HG02852 (cell line): ENCODE results near the gene CDK14.

Source experiments
- ATAC-seq: cut with Tn5 transposase; IDR thresholded peaks from one replicate; pipeline ENCODE4 v1.9.1; 2021; ENCODE audit warnings: mild to moderate bottlenecking, moderate library complexity; ENCODE audit not compliant: unreplicated experiment

Gene CDK14

DNA sequence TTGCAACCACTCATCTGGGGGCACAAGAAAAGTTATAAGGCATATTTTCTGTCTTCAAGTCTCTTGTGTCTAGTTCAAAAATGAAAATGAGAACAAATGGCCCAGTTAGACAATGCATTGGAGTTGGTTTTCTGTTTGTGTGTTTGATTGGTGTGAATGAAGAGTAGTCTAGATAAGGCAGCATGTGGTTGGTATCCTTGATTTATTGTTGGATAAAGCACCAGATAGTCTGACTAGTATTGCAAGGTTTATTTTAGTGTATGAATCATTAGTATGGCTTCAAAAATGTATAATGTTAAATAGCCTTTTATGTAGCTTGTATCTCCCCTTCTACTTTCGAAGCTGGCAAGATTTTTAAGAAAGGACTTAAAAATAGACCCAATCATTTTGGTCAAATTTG is 237.3 kb downstream of the CDK14 start:
- no peak for ATAC-seq

DNA sequence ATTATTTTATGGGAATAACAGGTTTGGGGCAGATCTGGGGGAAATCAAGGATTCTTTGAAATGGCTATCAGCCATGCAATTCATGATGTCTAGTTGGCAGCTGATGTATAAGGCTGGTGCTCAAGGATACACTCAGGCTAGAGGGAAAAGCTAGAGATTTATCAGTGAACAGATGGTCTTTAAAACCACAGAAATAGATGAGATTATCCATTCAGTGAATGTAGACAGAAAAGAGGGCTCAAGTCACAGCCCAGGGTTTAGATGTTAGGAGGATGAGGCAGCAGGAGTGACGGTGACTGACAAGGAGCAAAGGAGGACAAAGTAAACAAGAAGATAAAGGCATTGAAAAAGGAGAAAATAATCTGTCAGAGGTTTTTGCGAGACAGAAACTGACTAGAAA is 238.7 kb downstream of the CDK14 start:
- ATAC-seq = no peak

DNA sequence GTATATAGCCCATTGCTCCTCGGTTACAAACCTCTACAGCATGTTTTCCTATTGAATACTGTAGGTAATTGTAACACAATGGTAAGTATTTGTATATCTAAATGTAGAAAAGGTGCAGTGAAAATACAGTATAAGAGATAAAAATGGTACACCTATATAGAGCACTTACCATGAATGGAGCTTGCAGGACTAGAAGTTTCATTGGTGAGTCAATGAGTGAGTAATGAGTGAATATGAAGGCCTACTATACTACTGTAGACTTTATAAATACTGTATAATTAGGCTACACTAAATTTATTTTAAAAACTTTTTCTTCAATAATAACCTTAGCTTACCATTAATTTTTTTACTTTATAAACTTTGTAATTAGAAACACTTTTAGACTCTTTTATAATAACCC is 239.7 kb downstream of the CDK14 start:
- ATAC-seq = no peak

DNA sequence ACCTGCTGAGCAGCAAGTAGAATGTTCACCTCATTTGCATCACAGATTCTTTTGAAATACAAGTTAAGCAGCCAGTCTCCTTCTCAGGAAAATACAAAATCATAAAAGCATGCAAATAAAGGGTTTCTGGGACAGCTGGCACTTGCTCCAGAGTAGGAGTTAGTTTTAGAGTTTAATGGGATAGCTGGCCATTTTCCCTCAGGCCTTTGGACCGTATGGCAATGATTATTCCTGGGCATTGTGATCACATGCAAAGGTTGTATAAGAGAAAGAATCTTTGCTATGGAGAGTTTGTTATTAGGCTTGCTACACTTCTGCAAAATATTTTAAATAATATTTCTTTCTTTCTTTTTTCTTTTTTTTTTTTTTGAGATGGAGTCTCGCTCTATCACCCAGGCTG is 240.8 kb downstream of the CDK14 start:
- no peak for ATAC-seq

DNA sequence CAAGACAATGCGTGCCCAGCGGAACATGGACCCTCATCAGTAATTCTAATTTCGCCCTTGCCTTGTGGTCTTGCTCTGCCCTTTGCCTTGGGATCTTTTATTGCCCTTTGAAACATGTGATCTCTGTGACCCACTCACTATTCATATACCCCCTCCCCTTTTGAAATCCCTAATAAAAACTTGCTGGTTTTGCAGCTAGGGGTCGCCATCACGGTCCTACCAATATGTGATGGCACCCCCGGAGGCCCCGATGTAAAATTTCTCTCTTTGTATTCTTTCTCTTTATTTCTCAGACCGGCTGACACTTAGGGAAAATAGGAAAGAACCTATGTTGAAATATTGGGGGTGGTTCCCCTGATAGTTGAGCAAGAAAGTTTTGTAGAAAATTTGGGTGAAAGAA is 242.7 kb downstream of the CDK14 start:
- ATAC-seq = no peak

DNA sequence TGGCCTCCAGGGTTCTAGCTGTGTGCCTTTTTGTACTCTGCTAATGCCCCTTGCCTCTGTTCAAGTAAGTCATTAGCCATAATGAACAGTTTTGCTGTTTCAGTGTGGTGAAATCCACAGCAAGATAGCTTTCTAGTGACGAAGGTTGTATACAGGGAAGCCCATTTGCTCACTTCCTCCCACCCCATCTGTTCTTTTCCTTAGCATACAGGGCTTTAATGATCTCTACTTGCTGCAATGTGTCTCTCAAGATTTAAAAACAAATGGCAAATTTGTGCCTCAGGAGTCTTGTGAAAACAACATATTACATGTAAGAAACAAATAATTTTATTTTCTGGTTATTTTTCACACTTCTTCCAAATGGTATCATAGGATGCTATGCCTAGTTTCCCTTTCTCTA is 243.2 kb downstream of the CDK14 start:
- no peak for ATAC-seq

DNA sequence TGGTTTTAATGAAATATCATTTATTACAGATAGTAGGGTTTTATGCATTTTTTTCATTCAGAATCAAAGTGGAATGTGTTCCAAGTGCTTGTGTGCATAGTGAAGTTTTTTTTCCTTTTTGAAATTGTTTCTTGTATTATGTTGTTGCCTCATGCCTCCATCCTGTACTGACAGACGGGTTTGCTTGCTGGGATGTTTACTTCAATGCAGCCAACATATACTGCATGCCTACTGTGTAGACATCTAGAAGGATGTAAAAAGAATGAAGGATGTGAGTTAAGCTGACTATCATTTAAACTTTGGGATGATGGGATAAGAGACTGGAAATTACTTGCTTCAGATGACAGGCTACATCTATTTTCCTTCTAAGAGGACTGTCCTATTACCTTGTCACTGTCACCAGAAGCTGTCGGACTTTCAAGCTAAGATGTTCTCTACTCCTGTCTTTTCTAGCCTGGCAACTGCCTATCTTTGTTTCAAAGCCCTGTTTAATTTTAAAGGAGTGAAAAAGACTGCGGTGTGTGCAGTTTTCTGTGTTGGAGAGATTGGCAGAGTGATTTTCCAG is 243.7 kb downstream of the CDK14 start:
- ATAC-seq = no peak

DNA sequence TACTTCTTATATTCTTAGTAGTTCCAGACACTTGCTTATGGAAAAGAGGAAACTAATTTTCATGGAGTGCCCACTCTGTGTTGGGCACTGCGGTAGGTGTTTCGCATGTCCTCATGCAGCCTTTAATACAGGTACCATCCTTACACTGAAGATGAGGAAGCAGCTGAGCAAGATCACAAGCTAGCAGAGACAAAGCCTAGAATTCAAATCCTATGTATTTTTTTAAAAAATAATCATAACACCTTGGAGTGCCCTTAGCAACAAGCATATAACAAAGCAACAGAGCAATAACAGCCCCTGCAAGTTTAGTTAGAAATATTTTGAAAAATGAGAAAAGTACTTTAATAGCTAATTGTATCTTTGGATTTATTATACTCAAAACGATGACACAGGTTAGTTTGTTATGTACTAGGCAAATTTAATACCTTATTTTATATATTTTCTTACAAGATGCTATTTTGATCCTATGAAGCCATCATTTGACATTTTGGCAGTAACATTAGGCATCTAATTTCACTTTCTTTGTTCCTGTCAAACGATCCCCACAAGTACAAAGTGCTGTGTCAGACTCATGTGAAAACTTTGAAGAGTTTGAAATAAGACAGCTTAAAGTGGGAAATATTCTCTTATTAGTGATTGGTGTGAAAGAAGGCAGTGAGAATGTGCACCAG is 245.8 kb downstream of the CDK14 start:
- no peak for ATAC-seq

DNA sequence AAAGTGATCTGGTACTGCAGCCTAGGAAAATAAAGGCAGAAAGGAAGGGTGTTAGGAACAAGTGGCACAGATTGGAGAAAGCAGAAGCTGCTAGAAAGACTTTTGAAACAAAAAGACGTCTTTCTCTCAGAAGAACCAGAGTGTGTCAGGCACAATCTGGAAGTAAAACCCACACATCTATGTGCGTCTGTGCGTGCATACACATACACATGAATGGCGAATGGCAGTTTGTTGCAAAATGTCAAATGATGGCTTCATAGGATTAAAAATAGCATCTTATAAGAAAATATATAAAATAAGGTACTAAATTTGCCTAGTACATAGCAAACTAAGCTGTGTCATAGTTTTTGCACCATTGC is 246.3 kb downstream of the CDK14 start:
- no peak for ATAC-seq

DNA sequence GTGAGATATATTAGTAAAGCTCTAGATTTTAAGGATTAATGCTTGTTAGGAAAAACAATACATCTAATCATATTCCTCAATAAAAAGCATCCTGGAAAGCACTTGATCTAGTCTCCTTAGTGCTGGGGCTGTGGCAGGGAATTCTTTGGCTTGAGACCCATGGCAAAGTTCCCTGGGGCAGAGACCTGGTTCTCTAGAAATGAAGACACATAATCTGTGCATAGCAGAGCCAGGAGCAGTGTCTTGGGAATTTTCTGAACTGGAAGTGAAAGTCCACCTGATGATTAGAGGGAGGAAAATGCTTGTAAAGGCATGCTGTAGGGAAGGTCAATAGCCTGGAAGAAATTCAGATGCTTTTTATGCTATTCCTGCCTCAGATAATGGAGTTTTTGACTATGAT is 247.4 kb downstream of the CDK14 start:
- ATAC-seq = no peak

DNA sequence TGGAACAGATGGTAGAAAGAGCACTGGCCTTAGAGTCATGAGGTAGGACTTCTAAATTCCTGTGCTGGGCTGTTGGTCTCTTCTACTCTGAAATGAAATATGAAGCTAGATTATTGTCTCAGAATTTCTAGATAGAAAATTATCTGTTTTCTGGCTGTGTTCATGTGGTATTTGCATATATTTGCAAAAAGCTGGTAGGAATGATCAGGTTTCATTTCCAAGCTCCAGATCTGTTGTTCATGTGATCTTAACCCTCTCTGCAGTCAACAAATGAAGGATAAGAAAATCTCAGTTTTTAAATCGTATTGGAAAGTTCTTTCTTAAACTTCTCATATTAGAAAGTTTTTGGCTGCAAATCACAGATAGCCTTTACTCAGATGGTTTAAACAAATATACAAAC is 248.3 kb downstream of the CDK14 start:
- ATAC-seq = no peak

DNA sequence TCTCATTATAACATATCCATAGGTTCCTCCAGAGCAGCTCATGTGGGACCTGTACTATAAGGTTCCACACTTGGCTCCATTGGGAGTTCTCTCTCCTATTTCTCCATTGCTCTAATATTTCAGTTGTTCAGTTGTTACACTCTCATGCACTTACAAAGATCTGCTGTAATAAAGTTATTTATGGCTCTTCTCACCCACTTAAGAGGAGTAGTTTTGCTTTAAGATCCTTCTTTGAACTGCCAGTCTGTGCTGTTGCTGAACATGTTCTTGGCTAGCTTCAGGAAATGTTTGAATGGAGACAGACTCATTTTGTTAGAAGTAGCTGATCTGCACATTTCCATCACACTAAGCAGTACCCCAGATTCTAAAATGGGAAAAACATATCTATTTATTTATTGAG is 250.1 kb downstream of the CDK14 start:
- ATAC-seq = no peak

DNA sequence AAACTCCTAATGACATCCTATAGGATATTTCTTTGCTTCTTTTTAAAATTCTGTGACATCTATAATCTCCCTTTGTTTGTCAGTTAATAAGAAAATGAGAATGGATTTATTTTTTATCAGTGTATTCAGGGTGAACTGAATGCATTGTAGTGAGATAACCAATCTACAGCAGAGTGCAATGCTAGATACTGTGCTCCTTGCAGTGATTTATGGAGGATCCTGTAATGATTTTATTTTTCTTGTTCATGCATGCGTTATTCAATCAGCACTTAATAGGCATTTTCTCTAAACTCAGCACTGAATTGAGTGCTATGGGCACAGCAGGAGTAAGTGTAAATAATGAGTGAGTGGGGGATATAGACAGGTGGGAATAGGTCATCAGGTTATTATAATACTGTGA is 253.9 kb downstream of the CDK14 start:
- ATAC-seq = no peak

DNA sequence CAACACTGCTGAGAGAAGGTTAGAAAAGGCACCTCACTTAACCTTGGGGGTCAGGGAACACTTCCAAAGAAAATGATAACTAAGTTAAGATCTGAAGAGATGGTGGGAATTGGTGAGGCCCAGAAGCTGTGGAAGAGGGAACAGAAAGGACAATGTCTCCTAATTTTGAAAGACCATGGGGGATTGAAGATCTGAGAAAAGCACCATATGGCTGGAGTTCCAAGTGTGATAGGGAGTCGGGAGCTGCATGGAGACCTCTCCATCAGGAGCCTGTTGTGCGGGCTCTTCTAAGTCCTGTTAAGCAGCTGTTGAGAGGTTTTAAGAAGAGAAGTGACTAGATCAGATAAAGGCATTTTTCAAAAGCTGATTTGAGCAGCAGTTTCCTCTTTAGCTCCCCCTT is 254.3 kb downstream of the CDK14 start:
- no peak for ATAC-seq

DNA sequence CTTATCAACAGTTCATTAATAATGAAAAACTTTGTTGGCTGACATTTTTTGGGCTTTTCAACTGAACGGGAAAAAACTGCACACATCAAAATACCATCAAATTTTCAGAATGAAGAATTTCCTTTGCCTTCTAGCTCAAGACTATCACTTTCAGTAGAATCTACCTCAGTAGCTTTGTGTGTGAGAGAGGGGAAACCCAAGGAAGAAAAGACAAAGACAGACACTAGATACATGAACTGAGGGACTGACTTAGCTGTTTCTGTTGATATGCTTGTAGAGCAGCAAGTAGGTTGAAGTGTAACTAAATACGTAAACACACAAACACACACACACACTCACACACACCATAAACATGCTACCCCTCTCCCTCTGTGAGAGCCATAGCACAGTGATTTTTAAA is 257.1 kb downstream of the CDK14 start:
- ATAC-seq = peak; percentile 57

DNA sequence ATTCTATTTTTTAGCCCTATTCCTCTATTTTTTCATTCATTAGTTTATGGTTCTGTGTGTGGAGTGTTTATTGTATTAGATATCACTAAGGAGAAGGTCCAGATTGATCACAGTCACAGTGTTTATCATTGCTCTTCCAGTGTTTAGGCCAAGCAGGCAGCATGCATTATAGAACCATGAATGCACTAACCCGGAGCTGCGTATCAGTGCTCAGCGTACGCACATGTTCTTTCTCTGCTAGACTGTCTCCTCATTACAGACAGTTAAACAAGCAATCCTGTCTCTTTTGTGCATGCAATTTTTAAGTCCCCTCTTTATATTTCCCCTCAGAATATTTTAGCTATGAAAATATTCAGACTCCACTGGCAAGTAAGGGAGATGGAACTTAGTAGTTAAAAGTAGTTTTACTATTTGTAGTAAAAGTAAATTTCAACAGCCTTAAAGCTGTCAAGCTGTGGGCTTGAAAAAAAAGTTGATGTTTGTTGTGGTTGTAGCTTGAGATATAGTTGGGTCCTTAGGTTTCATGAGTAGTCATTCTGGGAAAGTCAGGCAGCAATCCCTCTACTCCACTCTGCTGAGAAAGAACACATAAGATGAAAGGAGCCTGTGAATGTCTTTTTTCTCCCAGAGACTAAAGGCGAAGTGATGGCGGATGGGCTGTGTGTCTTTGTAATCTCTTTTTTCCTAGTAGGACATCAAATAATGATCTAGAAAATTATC is 260.4 kb downstream of the CDK14 start:
- ATAC-seq = peak; percentile 58

DNA sequence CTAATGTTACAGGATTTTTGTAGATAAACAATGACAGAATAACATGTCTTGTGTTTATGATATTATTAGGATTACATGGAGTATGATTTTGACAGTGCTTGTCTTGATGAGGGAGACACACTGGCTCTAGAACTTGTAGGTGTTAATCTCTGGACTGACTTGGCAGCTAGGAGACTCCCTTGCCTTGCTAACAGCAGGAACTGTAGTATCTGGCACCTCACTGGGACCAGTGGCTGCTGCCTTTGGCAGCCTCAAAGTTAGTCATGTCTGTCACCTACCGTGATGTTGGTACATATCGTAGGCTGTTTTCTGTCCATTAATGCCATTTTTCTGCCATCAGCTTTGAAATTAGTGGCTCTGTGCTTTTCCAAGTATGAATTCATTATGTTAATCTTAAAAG is 261.5 kb downstream of the CDK14 start:
- no peak for ATAC-seq

DNA sequence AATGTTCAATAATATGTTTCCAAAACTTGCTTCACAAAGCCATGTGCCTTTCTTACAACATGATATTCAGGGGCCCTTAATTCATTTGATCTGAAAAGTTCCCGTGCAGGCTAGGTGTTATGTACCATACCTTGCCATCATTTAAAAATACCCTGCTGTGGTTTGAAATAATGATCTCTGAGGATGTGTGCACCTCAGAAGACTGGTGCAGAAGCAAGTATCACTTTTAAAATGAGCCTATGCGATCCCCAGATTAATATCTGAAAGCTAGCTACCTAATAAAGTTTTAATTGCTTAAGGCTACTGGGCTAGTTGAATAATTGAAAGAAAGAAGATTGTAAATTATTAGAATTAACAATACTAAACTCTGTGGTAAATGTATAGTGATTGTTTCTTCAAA is 262.4 kb downstream of the CDK14 start:
- peak; percentile 59 for ATAC-seq

DNA sequence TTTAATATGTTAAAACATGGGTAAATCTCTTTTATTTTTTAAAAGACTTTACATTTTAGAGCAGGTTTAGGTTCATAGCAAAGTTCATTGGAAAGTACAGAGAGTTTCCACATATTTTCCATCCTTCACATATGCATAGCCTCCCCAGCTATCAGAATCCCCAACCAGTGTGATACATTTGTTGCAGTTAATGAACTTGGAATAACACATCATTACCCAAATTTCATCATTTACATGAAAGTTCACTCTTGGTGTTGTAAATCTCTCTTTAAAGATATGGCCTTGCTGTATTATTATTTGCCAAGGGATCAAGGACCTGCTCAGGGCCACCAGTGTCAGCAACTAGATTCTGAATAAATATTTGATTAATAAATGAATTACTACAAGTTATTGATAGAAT is 263.4 kb downstream of the CDK14 start:
- no peak for ATAC-seq

DNA sequence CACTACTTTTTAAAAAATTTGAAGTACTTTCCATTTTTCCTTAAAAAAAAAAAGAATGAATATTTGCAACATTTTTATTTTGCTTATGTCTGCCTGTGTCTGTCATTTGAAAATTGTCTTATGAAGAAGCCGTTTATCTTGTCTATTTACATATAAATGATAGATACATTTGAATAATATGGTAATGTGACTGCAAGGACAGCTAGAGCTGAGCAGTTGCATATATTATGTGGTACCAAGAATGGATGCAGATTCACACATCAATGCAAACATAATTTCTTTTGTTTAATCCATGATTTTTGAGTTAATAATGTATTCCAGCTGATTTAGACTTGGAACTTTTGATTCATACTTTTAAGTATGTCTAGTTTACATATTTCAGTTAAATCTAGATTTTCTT is 268.0 kb downstream of the CDK14 start:
- ATAC-seq = no peak

DNA sequence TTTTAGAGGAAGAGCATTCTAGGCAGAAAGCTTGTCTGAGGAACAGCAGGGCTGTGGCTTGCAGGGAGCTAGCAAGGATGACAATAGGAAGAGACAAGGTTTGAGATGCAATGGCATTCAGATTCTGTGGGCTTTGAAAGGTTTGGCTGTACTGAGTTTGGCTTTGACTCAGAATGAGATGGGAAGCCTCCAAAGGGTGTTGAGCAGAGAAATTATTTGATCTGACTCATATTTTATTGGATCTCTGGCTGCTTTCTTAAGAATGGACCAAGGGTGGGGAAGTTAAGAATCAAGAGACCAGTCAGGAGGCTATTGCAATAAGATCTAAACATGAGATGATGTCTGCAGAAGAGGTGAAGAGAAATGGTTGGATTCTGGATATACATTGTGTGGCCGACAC is 273.2 kb downstream of the CDK14 start:
- ATAC-seq = no peak

DNA sequence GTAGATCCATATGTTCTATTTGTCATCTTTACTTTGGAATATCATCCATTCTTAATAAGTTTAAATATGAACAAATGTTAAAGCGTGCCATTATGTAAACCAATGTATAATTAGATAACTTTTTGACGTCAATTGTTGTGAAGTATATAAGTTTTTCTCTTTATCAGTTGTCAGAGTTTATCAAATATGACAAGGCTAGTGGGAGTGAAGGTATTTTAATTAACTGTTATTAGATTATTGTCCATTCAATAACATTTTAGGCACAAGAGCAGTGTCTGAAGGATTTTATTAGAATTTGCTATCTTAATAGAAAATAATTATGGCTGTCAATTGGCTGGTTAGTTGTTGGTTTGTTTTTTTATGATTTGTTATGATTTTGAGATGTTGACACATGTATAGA is 280.6 kb downstream of the CDK14 start:
- ATAC-seq = no peak

DNA sequence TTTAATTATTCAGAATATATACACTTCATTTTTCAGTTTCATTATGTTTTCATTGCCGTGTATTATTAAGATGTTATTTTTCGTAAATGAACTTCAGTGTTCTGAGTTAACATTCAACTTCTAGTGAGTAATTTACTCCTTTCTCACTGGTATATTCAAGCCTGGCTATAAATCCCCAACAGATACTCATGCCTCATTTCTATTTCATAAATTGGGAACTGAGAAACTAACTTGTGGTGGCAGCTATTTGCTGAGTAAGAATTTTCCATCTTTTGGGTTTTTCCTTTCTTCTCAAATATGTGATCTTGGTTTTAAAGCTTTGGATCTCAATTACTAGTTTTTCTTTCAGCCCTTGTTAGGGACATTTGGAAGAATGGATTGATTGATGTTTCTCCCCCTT is 281.1 kb downstream of the CDK14 start:
- peak; percentile 77 for ATAC-seq
